NCI-H1436 (cell line): ENCODE measurements around the gene FBXL4.

Source experiments
- DNase-seq: peaks from one replicate; lab custom pipeline; 2025; lab: John Stamatoyannopoulos, UW

Gene FBXL4

GRCh38 chr6:98880486-98880885, 67.3 kb downstream of the FBXL4 start:
- DNase-seq = peak; percentile 39

GRCh38 chr6:98877250-98877649, 70.5 kb downstream of the FBXL4 start:
- no peak for DNase-seq

- DNase-seq = no peak
Observed at GRCh38 chr6:98875375-98875774, 72.4 kb downstream of the FBXL4 start.

GRCh38 chr6:98871821-98872220, 75.9 kb downstream of the FBXL4 start:
- no peak for DNase-seq

GRCh38 chr6:98871057-98871456, 76.7 kb downstream of the FBXL4 start:
- no peak for DNase-seq

- no peak for DNase-seq
Observed at GRCh38 chr6:98864497-98864896, 83.2 kb downstream of the FBXL4 start.

GRCh38 chr6:98848539-98849242, 99.1 kb downstream of the FBXL4 start:
- DNase-seq = no peak

GRCh38 chr6:98847779-98848538, 99.8 kb downstream of the FBXL4 start:
- DNase-seq = no peak

- DNase-seq = no peak
Observed at GRCh38 chr6:98847416-98847778, 100.3 kb downstream of the FBXL4 start.

GRCh38 chr6:98846021-98846380, 101.7 kb downstream of the FBXL4 start:
- DNase-seq = no peak

- DNase-seq = peak; percentile 85
Observed at GRCh38 chr6:98845211-98846020, 102.3 kb downstream of the FBXL4 start.

GRCh38 chr6:98844244-98845210, 103.2 kb downstream of the FBXL4 start:
- no peak for DNase-seq

- DNase-seq = no peak
Observed at GRCh38 chr6:98843271-98844243, 104.2 kb downstream of the FBXL4 start.

GRCh38 chr6:98842342-98843180, 105.2 kb downstream of the FBXL4 start:
- DNase-seq = no peak

GRCh38 chr6:98841621-98842341, 106.0 kb downstream of the FBXL4 start:
- DNase-seq = no peak

GRCh38 chr6:98840996-98841513, 106.7 kb downstream of the FBXL4 start:
- DNase-seq = no peak

- DNase-seq = no peak
Observed at GRCh38 chr6:98840385-98840784, 107.4 kb downstream of the FBXL4 start.

GRCh38 chr6:98839781-98840361, 107.9 kb downstream of the FBXL4 start:
- no peak for DNase-seq
